Subcutaneous adipose tissue (tissue), 4 donors: ENCODE results near the gene HOMER3. TPM values are rescaled to one million over a fixed set of nuclear protein-coding genes. Genes with fewer than 3 reads are reported as not detected.

Experiments
- total RNA-seq, 4 donors: library from RNA; depleted of rRNA; stranded (reverse); fragments of >200 nt; gene quantifications; one replicate each; pipeline ENCODE4 v1.1.0, GENCODE V29; 2016
- TF ChIP-seq, protein P1 (sequence below): fragments of 450-650 bp; IDR thresholded peaks from one replicate; pipeline ENCODE4 v1.5.1; 2016; ENCODE audit warnings: low read depth, mild to moderate bottlenecking, control low read depth, antibody characterized with exemption, moderate library complexity

HOMER3 gene
- total RNA-seq, 4 donors from 2014 or later, result 7.5 to 60.2 (median 41.1) TPM

DNA sequence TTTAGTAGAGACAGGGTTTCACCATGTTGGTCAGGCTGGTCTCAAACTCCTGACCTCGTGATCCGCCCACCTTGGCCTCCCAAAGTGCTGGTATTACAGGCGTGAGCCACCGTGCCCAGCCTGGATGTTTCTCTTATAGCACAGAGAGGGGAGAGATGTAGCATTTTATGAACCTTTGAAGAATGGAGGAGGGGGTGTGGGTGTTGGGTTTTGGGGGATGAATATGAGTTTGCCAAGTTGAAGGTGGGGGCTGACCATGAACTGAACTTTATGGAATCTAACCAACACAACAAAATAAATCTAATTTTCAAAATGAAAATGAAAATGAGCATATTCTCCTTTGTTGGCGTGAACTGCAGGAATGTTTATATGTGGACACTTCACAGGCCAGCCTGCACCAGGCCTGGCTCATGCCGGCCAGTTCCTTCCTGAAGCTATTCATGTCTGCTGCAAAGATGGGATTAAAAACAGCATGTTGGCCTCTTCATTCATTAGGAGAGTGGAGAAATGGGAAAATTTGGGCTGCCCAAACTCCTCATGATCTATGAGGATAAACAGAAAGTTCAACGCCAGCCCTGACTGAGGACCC, 39.5 kb upstream of the HOMER3 start:
- TF ChIP-seq, protein P1, sequence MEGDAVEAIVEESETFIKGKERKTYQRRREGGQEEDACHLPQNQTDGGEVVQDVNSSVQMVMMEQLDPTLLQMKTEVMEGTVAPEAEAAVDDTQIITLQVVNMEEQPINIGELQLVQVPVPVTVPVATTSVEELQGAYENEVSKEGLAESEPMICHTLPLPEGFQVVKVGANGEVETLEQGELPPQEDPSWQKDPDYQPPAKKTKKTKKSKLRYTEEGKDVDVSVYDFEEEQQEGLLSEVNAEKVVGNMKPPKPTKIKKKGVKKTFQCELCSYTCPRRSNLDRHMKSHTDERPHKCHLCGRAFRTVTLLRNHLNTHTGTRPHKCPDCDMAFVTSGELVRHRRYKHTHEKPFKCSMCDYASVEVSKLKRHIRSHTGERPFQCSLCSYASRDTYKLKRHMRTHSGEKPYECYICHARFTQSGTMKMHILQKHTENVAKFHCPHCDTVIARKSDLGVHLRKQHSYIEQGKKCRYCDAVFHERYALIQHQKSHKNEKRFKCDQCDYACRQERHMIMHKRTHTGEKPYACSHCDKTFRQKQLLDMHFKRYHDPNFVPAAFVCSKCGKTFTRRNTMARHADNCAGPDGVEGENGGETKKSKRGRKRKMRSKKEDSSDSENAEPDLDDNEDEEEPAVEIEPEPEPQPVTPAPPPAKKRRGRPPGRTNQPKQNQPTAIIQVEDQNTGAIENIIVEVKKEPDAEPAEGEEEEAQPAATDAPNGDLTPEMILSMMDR, result no peak

DNA sequence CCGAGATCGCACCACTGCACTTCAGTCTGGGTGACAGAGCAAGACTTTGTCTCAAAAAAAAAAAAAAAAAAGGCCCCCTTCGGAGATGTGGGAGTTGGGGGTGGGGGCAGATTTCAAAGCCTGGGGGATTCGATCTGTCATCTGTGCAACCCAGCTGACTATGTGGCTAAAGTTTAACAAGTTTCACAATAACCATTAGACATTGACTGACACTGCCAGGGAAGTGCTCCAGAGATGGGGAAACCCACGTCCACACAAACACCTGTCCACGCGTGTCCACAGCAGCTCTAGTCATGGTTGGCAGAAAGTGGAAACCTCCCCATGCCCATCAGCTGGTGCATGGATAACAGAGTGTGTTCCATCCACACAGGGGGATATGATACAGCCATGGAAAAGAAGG, 37.6 kb upstream of the HOMER3 start:
- TF ChIP-seq, protein P1, result no peak

DNA sequence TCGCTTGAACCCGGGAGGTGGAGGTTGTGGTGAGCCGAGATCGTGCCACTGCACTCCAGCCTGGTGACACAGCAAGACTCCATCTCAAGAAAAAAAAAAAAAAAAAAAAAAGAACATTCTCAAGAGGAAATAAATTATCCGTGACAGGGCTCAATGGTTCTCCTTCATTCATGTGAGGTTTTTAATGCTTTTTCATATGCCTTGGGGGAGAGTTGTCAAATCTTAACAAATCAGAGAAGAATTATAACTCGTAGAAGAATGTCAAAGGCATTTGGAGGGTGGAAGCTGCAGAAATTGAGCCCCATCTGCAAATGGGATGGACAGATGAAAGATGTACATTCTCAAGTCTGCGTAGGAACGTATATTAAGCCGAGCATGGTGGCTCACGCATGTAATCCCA, 34.9 kb upstream of the HOMER3 start:
- TF ChIP-seq, protein P1, result no peak

DNA sequence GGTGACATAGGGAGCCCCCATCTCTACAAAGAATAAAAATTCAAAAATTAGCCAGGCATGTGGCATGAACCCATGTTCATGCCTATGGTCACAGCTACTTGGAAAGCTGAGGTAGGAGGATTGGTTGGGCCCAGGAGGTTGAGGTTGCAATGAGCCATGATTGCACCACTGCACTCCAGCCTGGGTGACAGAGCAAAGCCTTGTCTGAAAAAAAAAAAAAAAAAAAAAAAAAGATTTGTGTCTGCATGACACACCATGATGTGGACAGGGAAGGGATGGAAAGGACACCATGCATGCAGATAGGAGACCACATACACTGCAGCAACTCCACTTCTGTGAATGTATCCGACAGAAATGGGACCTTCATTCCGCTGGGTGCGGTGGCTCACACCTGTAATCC, 34.0 kb upstream of the HOMER3 start:
- TF ChIP-seq, protein P1, result no peak

DNA sequence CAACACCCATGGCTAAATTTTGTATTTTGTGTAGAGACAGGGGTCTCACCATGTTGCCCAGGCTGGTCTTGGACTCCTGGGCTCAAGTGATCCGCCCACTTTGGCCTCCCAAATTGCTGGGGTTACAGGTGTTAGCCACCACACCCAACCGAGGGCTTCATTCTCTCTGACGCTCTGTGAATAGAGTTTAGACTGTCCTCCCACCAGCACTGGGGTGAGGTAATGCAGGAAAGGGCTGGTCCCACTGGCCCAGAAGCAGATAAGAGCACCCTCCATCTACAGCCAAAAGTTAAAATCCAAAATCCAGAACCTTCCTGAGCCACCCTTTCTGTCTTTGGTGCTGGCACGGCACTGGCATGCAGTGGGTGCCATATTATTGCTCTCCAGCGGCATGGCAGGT, 31.8 kb upstream of the HOMER3 start:
- TF ChIP-seq, protein P1, result no peak

DNA sequence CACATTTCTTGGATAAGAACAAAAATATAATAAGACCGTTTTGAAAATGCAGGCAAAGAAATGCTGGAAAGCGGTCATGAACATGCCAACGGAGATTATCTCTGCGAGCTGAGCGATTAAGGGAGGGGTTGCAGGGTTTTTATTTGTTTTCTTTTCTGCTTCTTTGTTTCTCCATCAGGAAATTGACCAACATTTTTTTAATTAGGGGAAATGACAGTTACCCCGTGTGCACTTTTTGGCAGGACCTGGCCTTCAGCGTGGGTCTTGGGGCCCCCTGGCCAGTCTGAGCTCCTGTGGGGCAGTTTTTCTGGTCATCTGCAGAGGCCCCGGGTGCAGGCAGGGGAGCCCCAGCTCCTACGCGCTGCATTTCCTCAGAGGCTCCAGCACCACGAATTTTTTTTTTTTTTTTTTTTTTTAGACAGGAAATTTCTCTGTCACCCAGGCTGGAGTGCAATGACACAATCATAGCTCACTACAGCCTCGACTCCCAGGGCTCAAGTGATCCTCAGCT, 31.3 kb upstream of the HOMER3 start:
- TF ChIP-seq, protein P1, result no peak

DNA sequence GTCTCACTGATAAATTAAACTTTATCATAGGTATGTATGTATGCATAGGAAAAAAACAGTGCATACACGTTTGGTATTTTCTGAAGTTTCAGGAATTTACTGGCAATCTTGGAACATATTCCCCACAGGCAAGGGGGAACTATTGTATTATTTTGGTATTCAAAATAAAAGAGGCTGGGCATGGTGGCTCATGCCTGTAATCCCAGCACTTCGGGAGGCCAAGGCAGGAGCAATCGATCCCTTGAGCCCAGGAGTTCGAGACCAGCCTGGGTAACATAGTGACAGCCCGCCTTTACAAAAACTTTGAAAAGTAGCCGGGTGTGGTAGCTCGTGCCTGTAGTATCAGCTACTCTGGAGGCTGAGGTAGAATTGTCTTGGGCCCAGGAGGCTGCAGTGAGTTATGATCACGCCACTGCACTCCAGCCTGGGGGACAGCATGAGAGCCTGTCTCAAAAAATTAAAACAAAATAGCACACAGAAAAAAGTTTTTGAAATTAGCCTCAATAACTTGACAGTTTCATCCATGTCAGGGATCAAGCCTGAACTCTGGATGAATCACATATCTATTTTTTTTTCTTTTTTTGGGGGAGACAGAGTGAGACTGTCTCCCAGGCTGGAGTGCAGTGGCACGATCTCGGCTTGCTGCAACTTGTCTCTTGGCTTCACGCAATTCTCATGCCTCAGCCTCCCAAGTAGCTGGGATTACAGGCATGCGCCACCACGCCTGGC, 29.1 kb upstream of the HOMER3 start:
- TF ChIP-seq, protein P1, result no peak
